ENCODE measurements around the gene SORCS3. TPM values are rescaled to one million over a fixed set of nuclear protein-coding genes. Genes with fewer than 3 reads are reported as not detected.

The SORCS3 gene
- total RNA-seq, 1 experiment from 2014 or later = 0.18 TPM

GRCh38 chr10:105094048-105094447, 453.0 kb downstream of the SORCS3 start:
- Mint-ChIP-seq H3K36me3 (ENCODE audit: insufficient read depth, unreplicated experiment) (no peaks in the 10 kb centered on the region), H3K9me3 (ENCODE audit: unreplicated experiment) (no peaks in the 10 kb centered on the region), H3K27me3 (ENCODE audit: insufficient read depth, unreplicated experiment) (no peaks in the 10 kb centered on the region), H3K4me1 (ENCODE audit: low read depth, unreplicated experiment) (no peaks in the 10 kb centered on the region), H3K27ac (ENCODE audit: unreplicated experiment) (no peak overlapping the region), H3K4me3 (ENCODE audit: unreplicated experiment) (no peak overlapping the region)
- BruUV-seq (replicated peaks) = no TSS peak
- H3K4me1 ChIP-seq = no peaks in the 10 kb centered on the region
- DNase-seq = no peak
- no peaks in the 10 kb centered on the region for H3K27me3 ChIP-seq (replicated peaks; ENCODE audit: control insufficient read depth, insufficient read depth, low read length)
- no peaks in the 10 kb centered on the region for H3K9me3 ChIP-seq
- no peak overlapping the region for H3K4me3 ChIP-seq (ENCODE audit: low read depth, low read length)
- intact Hi-C loops (cut with micrococcal nuclease; ENCODE audit: unreplicated experiment) = no loop called here
- CTCF ChIA-PET = no interaction called here
- TF ChIP-seq CTCF (IDR thresholded peaks at IDR 0.05; ENCODE audit: insufficient read depth in 1 of 2, low read depth in 1 of 2, low read length in 1 of 2, severe bottlenecking in 1 of 2, unreplicated experiment in 1 of 2) = no peak
- no peaks in the 10 kb centered on the region for H3K36me3 ChIP-seq (ENCODE audit: control insufficient read depth, insufficient read depth, low read length)
- POLR2A ChIA-PET = no interaction called here

- Histone ChIP-seq H3K27me3 (replicated peaks; ENCODE audit: control insufficient read depth, insufficient read depth, low read length) (no peaks in the 10 kb centered on the region), H3K4me3 (ENCODE audit: low read depth, low read length) (no peak overlapping the region), H3K9me3 (no peaks in the 10 kb centered on the region), H3K36me3 (ENCODE audit: control insufficient read depth, insufficient read depth, low read length) (no peaks in the 10 kb centered on the region), H3K4me1 (no peaks in the 10 kb centered on the region)
- no peak for DNase-seq
- H3K27me3 Mint-ChIP-seq (ENCODE audit: insufficient read depth, unreplicated experiment) = no peaks in the 10 kb centered on the region
- no peaks in the 10 kb centered on the region for H3K4me1 Mint-ChIP-seq (ENCODE audit: low read depth, unreplicated experiment)
- no peak overlapping the region for H3K27ac Mint-ChIP-seq (ENCODE audit: unreplicated experiment)
- ChIA-PET CTCF (no interaction called here), POLR2A (no interaction called here)
- no TSS peak for BruUV-seq (replicated peaks)
- no peak overlapping the region for H3K4me3 Mint-ChIP-seq (ENCODE audit: unreplicated experiment)
- H3K9me3 Mint-ChIP-seq (ENCODE audit: unreplicated experiment) = no peaks in the 10 kb centered on the region
- no peak for TF ChIP-seq CTCF (IDR thresholded peaks at IDR 0.05; ENCODE audit: insufficient read depth in 1 of 2, low read depth in 1 of 2, low read length in 1 of 2, severe bottlenecking in 1 of 2, unreplicated experiment in 1 of 2)
- H3K36me3 Mint-ChIP-seq (ENCODE audit: insufficient read depth, unreplicated experiment) = no peaks in the 10 kb centered on the region
- intact Hi-C loops (cut with micrococcal nuclease; ENCODE audit: unreplicated experiment) = no loop called here
Observed at GRCh38 chr10:105096316-105096715, 455.2 kb downstream of the SORCS3 start.

- H3K36me3 Mint-ChIP-seq (ENCODE audit: insufficient read depth, unreplicated experiment) = no peaks in the 10 kb centered on the region
Observed at GRCh38 chr10:105102977-105103376, 461.9 kb downstream of the SORCS3 start.

More at GRCh38 chr10:105102977-105103376, 461.9 kb downstream of the SORCS3 start:
- no peak for DNase-seq
- Histone ChIP-seq H3K27me3 (replicated peaks; ENCODE audit: control insufficient read depth, insufficient read depth, low read length) (no peaks in the 10 kb centered on the region), H3K36me3 (ENCODE audit: control insufficient read depth, insufficient read depth, low read length) (no peaks in the 10 kb centered on the region), H3K4me3 (ENCODE audit: low read depth, low read length) (no peak overlapping the region), H3K9me3 (no peaks in the 10 kb centered on the region), H3K4me1 (no peaks in the 10 kb centered on the region)
- CTCF ChIA-PET = no interaction called here
- Mint-ChIP-seq H3K4me3 (ENCODE audit: unreplicated experiment) (no peak overlapping the region), H3K9me3 (ENCODE audit: unreplicated experiment) (no peaks in the 10 kb centered on the region), H3K27ac (ENCODE audit: unreplicated experiment) (no peak overlapping the region), H3K4me1 (ENCODE audit: low read depth, unreplicated experiment) (no peaks in the 10 kb centered on the region), H3K27me3 (ENCODE audit: insufficient read depth, unreplicated experiment) (peaks cover 8% of the 10 kb centered on the region)
- intact Hi-C loops (cut with micrococcal nuclease; ENCODE audit: unreplicated experiment) = no loop called here
- POLR2A ChIA-PET = no interaction called here
- no TSS peak for BruUV-seq (replicated peaks)
- no peak for TF ChIP-seq CTCF (IDR thresholded peaks at IDR 0.05; ENCODE audit: insufficient read depth in 1 of 2, low read depth in 1 of 2, low read length in 1 of 2, severe bottlenecking in 1 of 2, unreplicated experiment in 1 of 2)

Measured in Caco-2 (cell line).